GM18508 (cell line): ENCODE results near the gene ANKZF1.
"Not testable (repeated sequence)": the region's sequence is repeated elsewhere in the genome, so short reads cannot be mapped to it uniquely, and the experiment has no call there.

ENCODE experiments used
- ATAC-seq: cut with Tn5 transposase; IDR thresholded peaks from one replicate; pipeline ENCODE4 v1.9.1; 2021; ENCODE audit warnings: moderate number of reproducible peaks; ENCODE audit not compliant: insufficient read depth, unreplicated experiment

The ANKZF1 gene

DNA sequence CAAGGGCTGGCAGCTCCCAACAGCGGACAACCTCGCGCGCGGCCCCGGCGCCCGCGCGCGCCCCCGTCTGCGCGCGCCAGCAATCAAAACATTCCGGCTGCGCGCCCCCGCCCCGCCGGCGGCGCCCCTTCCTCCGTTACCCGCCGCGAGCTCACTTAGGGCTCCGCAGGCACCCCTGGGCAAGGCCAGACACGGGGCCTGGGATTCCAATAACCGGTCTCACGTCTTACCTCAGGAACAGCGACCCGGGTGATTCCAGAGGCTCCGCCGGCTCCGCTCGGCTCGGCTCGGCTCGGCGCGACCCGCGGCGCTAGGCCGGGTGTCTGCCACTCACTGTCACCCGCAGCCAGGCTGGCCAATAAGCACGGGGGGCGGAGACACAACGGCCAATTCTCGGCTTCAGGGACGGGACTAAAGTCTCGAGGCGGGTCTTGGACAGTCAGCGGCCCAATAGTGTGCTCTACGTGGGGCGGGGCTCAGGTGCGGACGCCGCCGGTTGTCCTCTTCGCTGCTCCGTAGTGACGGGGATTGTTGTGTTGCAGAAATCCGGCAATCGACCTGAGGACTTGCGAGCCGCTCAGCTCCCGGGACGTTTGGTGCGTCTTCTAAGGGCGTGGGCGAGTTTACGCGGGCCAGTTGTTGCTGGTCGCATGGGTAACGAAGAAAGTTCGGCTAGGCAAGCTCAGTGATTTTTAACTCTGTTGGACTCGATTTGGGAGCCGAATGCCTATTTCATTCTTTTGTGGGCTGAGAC lies at the start of gene ANKZF1, which contains the start of gene ATG9A:
Gene ANKZF1, plus strand, starts transcription at position 502 of the 754 bp plus-strand sequence. CDS start 452 bp downstream, outside the sequence.
Gene ATG9A, minus strand, starts transcription at position 332 of the 754 bp plus-strand sequence. CDS start 1,612 bp downstream, outside the sequence.
- ATAC-seq: peak; percentile 93

- no peak for ATAC-seq
Observed at GRCh38 chr2:219180961-219181360, 48.6 kb upstream of the ANKZF1 start.

DNA sequence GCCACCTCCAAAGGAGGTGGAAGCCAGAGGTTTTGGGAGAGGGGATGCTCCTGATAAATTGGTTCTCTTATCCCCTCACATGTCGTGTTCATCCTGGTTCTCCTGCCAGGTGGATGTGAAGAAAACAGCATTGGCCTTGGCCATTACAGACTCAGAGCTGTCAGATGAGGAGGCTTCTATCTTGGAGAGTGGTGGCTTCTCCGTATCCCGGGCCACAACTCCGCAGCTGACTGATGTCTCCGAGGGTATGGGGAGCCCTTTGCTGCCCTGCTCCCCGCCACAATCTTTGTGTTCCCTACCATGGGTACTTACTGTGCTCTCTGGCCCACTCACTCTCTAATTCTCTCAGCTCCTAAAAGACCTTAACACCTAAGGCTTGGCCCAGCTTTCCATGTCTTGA lies 48.1 kb upstream of the ANKZF1 start:
- ATAC-seq: no peak

- no peak for ATAC-seq
Observed at GRCh38 chr2:219182331-219183150, 47.1 kb upstream of the ANKZF1 start.

- no peak for ATAC-seq
Observed at GRCh38 chr2:219183151-219183772, 46.3 kb upstream of the ANKZF1 start.

DNA sequence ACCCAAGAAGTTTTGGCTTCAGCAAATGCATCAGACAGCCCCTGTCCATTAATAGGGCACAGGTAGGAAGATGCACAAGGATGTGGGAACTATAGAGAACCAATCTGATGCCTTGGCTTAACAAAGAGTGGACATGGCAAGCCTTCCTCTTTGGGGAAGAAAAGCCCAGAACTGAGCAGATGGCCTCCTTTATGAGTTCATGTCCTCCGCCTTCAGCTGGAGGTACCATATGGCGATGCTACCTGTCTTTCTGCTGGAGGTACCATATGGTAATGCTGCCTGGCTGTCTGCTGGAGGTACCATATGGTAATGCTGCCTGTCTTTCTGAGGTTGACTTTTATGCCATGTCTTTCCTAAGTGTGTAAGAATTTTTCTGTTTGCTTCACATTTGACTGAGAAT lies 45.5 kb upstream of the ANKZF1 start:
- ATAC-seq: no peak

GRCh38 chr2:219186754-219187456 lies 42.7 kb upstream of the ANKZF1 start:
- no peak for ATAC-seq

GRCh38 chr2:219197388-219197787 lies 32.2 kb upstream of the ANKZF1 start:
- no peak for ATAC-seq

- no peak for ATAC-seq
Observed at GRCh38 chr2:219198974-219199373, 30.6 kb upstream of the ANKZF1 start.

- no peak for ATAC-seq
Observed at GRCh38 chr2:219199470-219200211, 30.0 kb upstream of the ANKZF1 start.

DNA sequence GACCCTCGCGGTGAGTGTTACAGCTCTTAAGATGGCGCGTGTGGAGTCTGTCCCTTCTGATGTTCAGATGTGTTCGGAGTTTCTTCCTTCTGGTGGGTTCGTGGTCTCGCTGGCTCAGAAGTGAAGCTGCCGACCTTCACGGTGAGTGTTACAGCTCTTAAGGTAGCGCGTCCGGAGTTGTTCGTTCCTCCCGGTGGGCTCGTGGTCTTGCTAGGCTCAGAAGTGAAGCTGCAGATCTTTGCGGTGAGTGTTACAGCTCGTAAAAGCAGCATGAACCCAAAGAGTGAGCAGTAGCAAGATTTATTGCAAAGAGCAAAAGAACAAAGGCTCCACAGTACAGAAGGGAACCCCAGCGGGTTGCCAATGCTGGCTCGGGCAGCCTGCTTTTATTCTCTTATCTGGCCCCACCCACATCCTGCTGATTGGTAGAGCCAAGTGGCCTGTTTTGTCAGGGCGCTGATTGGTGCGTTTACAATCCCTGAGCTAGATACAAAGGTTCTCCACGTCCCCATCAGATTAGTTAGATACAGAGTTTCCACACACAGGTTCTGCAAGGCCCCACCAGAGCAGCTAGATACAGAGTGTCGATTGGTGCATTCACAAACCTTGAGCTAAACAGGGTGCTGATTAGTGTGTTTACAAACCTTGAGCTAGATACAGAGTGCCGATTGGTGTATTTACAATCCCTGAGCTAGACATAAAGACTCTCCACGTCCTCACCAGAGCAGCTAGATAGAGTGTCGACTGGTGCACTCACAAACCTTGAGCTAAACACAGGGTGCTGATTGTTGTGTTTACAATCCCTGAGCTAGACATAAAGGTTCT lies 28.9 kb upstream of the ANKZF1 start:
- not testable (repeated sequence) for ATAC-seq

- not testable (repeated sequence) for ATAC-seq
Observed at GRCh38 chr2:219201331-219201730, 28.3 kb upstream of the ANKZF1 start.

DNA sequence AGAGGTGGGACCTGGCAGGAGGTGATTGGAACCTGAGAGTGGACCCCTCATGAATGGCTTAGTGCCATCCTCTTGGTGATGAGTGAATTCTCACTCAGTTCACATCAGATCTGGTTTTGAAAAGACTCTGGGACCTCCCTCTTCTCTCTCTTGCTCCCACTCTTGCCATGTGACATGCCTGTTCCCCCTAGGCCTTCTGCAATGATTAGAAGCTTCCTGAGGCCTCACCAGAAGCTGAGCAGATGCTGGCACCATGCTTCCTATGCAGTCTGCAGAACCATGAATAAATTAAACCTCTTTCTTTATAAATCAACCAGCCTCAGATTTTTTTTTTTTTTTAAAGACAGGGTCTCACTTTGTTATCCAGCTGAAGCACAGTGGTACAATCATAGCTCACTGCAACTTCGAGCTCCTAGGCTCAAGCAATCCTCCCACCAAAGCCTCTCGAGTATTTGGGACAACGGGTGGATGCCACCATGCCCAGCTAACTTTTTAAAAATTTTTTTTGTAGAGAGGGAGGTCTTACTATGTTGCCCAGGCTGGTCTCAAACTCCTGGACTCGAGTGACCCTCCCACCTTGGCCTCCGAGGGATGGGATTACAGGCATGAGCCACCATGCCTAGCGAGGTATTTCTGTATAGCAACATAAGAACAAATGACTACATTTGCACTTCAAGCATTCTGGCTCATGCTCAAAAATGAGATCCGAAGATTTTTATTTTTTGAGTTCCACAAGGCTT lies 25.0 kb upstream of the ANKZF1 start:
- no peak for ATAC-seq

DNA sequence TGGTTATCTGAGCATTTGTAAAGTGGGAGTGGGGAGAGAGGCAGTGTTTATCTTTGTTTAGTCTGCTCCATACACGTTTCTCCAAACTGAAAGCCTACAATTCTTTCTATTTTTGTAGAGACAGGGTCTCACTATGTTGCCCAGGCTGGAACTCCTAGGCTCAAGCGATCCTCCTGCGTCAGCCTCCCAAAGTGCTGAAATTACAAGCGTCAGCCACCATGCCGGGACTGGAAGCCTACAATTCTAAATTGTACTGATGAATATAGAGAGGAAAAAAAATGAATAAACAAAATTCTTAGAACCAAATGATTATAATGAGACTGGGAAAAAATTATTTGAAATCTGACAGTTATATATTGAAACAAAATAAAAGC lies 24.5 kb upstream of the ANKZF1 start:
- ATAC-seq: no peak

DNA sequence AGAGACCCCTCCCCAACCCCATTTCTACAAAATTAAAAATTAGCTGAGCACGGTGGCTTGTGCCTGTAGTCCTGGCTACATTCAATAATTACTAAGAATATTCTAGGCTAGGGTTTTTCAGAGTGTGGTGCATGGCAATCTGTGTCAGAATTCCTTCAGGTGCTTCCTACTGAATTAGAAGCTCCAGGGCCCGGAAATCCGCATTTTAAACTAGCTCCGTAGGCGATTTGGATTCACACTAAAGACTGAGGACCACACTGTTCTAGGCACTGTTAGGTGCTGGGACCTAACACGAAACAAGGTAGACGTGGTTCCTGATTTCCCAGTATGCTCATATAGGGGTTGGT lies 23.7 kb upstream of the ANKZF1 start:
- ATAC-seq: no peak

DNA sequence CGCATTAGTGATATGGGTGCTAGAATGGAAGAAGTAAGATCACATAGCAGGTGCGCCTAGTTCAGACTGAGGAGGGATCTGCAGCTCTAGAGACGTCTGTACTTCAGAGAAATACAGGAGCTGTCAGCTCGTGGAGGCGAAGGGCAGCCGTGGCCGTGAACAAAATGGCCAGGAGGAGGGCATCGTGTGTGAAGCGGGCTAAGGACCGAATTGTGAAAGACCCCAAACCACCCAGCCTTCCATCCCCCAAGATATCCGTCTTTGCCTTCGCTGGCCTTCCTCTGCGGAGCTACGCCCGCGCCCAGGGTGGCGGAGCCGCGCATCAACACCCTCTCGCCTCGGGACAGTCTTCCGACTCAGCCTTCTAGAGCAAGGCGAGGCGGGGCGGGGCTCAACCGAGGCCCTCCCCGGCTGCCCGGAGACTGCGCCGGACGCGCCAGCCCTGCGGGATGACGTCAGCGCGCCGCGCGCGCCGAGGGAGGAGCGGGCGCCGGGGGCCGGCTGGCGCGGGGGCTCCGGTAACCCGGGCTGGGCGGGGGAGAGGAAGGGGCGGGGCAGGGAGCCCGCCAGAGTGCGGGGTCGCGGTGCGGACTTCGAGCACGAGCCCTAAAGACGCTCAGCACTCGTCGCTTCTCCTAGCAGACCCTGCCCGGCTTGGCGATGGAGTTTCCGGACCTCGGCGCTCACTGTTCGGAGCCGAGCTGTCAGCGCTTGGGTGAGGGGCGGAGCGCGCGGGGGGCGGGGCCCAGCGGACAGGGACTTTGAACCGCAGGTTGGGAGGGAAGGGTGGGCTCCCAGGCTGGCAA lies 23.1 kb upstream of the ANKZF1 start, which contains the start of gene ZFAND2B:
Gene ZFAND2B, plus strand, starts transcription at position 455 of the 806 bp plus-strand sequence. Its CDS starts 206 bp downstream, at position 661.
- ATAC-seq: peak; percentile 69

DNA sequence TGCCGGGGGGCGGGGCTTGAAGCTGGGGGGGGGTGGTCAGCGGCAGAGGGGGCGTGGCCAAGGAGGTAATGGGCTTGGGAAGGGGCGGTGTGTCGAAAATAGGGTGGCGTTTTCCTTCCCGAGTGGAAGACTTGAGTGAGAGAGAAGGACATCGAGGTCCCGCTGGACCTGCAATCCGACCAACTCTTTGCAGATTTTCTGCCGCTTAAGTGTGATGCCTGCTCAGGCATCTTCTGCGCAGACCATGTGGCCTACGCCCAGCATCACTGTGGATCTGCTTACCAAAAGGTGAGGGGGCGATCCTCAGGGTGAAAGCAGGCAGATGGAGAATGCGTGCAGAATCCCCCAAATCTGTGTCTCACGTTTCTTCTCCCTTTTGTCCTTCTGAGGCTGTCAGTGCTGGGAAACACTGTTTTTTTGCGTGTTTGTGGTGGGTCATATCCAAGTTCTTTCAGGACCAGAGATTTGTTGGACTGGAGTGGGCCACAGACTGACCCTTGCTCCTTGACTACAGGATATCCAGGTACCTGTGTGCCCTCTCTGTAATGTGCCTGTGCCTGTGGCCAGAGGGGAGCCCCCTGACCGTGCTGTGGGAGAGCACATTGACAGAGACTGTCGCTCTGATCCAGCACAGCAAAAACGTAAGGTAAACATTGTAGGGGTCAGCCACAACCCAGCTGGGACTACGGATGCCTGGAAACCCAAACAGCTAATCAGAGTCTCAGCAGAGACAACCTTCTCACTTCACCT lies 22.3 kb upstream of the ANKZF1 start:
- no peak for ATAC-seq
